GM20000 (cell line): ENCODE data around the gene FBXW7.

ENCODE experiments used
- DNase-seq: peaks from one replicate; pipeline ENCODE4 v3.0.0; 2012; ENCODE audit warnings: low spot score
- CTCF ChIP-seq: IDR thresholded peaks from 2 replicates; pipeline ENCODE4 v1.5.1; 2012; ENCODE audit warnings: mild to moderate bottlenecking, control low read depth; ENCODE audit errors: extremely low read depth, missing control alignments

The FBXW7 gene

GRCh38 chr4:152331042-152331441, 204.8 kb downstream of the FBXW7 start:
- TF ChIP-seq CTCF, result no peak
- no peak for DNase-seq

GRCh38 chr4:152328582-152328981, 207.3 kb downstream of the FBXW7 start:
- no peak for DNase-seq
- no peak for TF ChIP-seq CTCF

GRCh38 chr4:152327606-152328453, 208.1 kb downstream of the FBXW7 start:
- no peak for TF ChIP-seq CTCF
- DNase-seq, result no peak

- DNase-seq, result no peak
- no peak for TF ChIP-seq CTCF
Measured at GRCh38 chr4:152325831-152326230, 210.1 kb downstream of the FBXW7 start.

GRCh38 chr4:152323221-152323620, 212.7 kb downstream of the FBXW7 start:
- TF ChIP-seq CTCF, result no peak
- DNase-seq, result no peak

- no peak for DNase-seq
- no peak for TF ChIP-seq CTCF
Measured at GRCh38 chr4:152322656-152323055, 213.2 kb downstream of the FBXW7 start.

- no peak for DNase-seq
- no peak for TF ChIP-seq CTCF
Measured at GRCh38 chr4:152321923-152322322, 214.0 kb downstream of the FBXW7 start.
